HG02870 (cell line): ENCODE data around the gene CYTH3.

Source experiments
- ATAC-seq: cut with Tn5 transposase; IDR thresholded peaks from one replicate; pipeline ENCODE4 v1.9.1; 2021; ENCODE audit warnings: mild to moderate bottlenecking, moderate library complexity; ENCODE audit not compliant: unreplicated experiment

The CYTH3 gene

GRCh38 chr7:6167587-6168476, 104.6 kb downstream of the CYTH3 start:
- ATAC-seq = no peak

GRCh38 chr7:6167004-6167551, 105.3 kb downstream of the CYTH3 start:
- no peak for ATAC-seq

GRCh38 chr7:6166443-6166891, 106.0 kb downstream of the CYTH3 start:
- no peak for ATAC-seq

- ATAC-seq = no peak
Observed at GRCh38 chr7:6165521-6166320, 106.7 kb downstream of the CYTH3 start.

GRCh38 chr7:6165075-6165474, 107.3 kb downstream of the CYTH3 start:
- no peak for ATAC-seq

- ATAC-seq = no peak
Observed at GRCh38 chr7:6164491-6164890, 107.9 kb downstream of the CYTH3 start.

- no peak for ATAC-seq
Observed at GRCh38 chr7:6164010-6164409, 108.4 kb downstream of the CYTH3 start.

GRCh38 chr7:6163402-6163801, 109.0 kb downstream of the CYTH3 start:
- ATAC-seq = no peak

- no peak for ATAC-seq
Observed at GRCh38 chr7:6162650-6163366, 109.6 kb downstream of the CYTH3 start.

GRCh38 chr7:6162331-6162620, 110.1 kb downstream of the CYTH3 start:
- no peak for ATAC-seq

- no peak for ATAC-seq
Observed at GRCh38 chr7:6161463-6162330, 110.7 kb downstream of the CYTH3 start.

- ATAC-seq = no peak
Observed at GRCh38 chr7:6160191-6160623, 112.2 kb downstream of the CYTH3 start.

GRCh38 chr7:6159524-6160031, 112.8 kb downstream of the CYTH3 start:
- ATAC-seq = no peak

GRCh38 chr7:6159097-6159483, 113.3 kb downstream of the CYTH3 start:
- ATAC-seq = no peak

- no peak for ATAC-seq
Observed at GRCh38 chr7:6158424-6159096, 113.9 kb downstream of the CYTH3 start.

- ATAC-seq = no peak
Observed at GRCh38 chr7:6157685-6158423, 114.6 kb downstream of the CYTH3 start.

- no peak for ATAC-seq
Observed at GRCh38 chr7:6156734-6157133, 115.7 kb downstream of the CYTH3 start.

GRCh38 chr7:6155596-6155995, 116.8 kb downstream of the CYTH3 start:
- no peak for ATAC-seq
